Cardiac septum (tissue), 1 donor: Measurements from ENCODE around the gene DAAM2. TPM values are rescaled to one million over a fixed set of nuclear protein-coding genes. Genes with fewer than 3 reads are reported as not detected.

ENCODE experiments used
- DNase-seq: peaks from one replicate; pipeline ENCODE4 v3.0.0-alpha.2; 2020; ENCODE audit warnings: low spot score
- intact Hi-C: fragments of 100-400 bp; cut with DNase I; formaldehyde crosslinking; loops from one replicate; pipeline ENCODE4 v1.14.0; 2022
- total RNA-seq: library from RNA; stranded (reverse); fragmentation: NEBNext Ultra II Directional; extraction: Animal tissue kit (Norgen Biotek cat#: 25700); gene quantifications from one replicate; pipeline ENCODE4 v1.2.1, GENCODE V29; 2021
- donor health status: DM: no; HTN: no; CAD: no.

The DAAM2 gene
- total RNA-seq, 1 donor from 2014 or later, result 10.4 TPM

- intact Hi-C loops, result no loop called here
These were observed 107.5 kb downstream of the DAAM2 start for GRCh38 chr6:39899554-39900295.

GRCh38 chr6:39901116-39901655 lies 109.0 kb downstream of the DAAM2 start:
- DNase-seq, result peak; percentile 29
- intact Hi-C loops, result no loop called here

More at GRCh38 chr6:39899554-39900295, 107.5 kb downstream of the DAAM2 start:
- peak; percentile 47 for DNase-seq

- intact Hi-C loops, result no loop called here
- peak; percentile 70 for DNase-seq
These were observed 109.5 kb downstream of the DAAM2 start for GRCh38 chr6:39901670-39902069.

GRCh38 chr6:39902136-39902535 lies 110.0 kb downstream of the DAAM2 start:
- intact Hi-C loops, result no loop called here
- DNase-seq, result peak; percentile 50

- peak; percentile 59 for DNase-seq
- intact Hi-C loops, result no loop called here
These were observed 110.8 kb downstream of the DAAM2 start for GRCh38 chr6:39902786-39903465.

- peak; percentile 72 for DNase-seq
- intact Hi-C loops, result no loop called here
These were observed 111.5 kb downstream of the DAAM2 start for GRCh38 chr6:39903656-39904055.

- intact Hi-C loops, result no loop called here
- DNase-seq, result peak; percentile 39
These were observed 112.9 kb downstream of the DAAM2 start for GRCh38 chr6:39904946-39905639.

GRCh38 chr6:39905640-39905975 lies 113.4 kb downstream of the DAAM2 start:
- intact Hi-C loops, result no loop called here

GRCh38 chr6:39906318-39906761 lies 114.2 kb downstream of the DAAM2 start:
- intact Hi-C loops, result no loop called here

More at GRCh38 chr6:39905640-39905975, 113.4 kb downstream of the DAAM2 start:
- peak; percentile 26 for DNase-seq

GRCh38 chr6:39907871-39908575 lies 115.8 kb downstream of the DAAM2 start:
- intact Hi-C loops, result no loop called here
- DNase-seq, result peak; percentile 71

More at GRCh38 chr6:39906318-39906761, 114.2 kb downstream of the DAAM2 start:
- peak; percentile 71 for DNase-seq

GRCh38 chr6:39908838-39909583 lies 116.8 kb downstream of the DAAM2 start:
- intact Hi-C loops, result no loop called here
- peak; percentile 51 for DNase-seq

GRCh38 chr6:39909701-39910100 lies 117.5 kb downstream of the DAAM2 start:
- intact Hi-C loops, result no loop called here
- DNase-seq, result peak; percentile 67

- no peak for DNase-seq
- intact Hi-C loops, result no loop called here
These were observed 118.0 kb downstream of the DAAM2 start for GRCh38 chr6:39910164-39910563.

GRCh38 chr6:39910744-39911143 lies 118.6 kb downstream of the DAAM2 start:
- DNase-seq, result peak; percentile 46
- intact Hi-C loops, result no loop called here

- peak; percentile 60 for DNase-seq
- intact Hi-C loops, result no loop called here
These were observed 119.4 kb downstream of the DAAM2 start for GRCh38 chr6:39911513-39912125.

- intact Hi-C loops, result no loop called here
- DNase-seq, result no peak
These were observed 120.3 kb downstream of the DAAM2 start for GRCh38 chr6:39912446-39912845.

GRCh38 chr6:39913391-39913916 lies 121.3 kb downstream of the DAAM2 start:
- intact Hi-C loops, result no loop called here
- DNase-seq, result no peak

- intact Hi-C loops, result no loop called here
- DNase-seq, result peak; percentile 46
These were observed 122.1 kb downstream of the DAAM2 start for GRCh38 chr6:39914239-39914638.
